Body of pancreas (tissue), 4 donors: ENCODE measurements around the gene ADCK2.

Experiments used
- POLR2A ChIP-seq, 3 donors: fragments of 450-650 bp; IDR thresholded peaks; one replicate each; pipeline ENCODE4 v1.6.1; 2016; ENCODE audit warnings: antibody characterized with exemption in 3 of 3, mild to moderate bottlenecking in 2 of 3
- TF ChIP-seq, protein P1 (sequence below), 7 experiments: fragments of 450-650 bp in 4 of 7; fragments of 200-600 bp in 3 of 7; sonication (generic) in 3 of 7; IDR thresholded peaks; one replicate each; pipeline ENCODE4 v1.5.1; 2016 to 2019; ENCODE audit warnings: antibody characterized with exemption in 7 of 7

GRCh38 chr7:140669352-140669751 lies 3.4 kb upstream of the ADCK2 start:
- TF ChIP-seq, protein P1, sequence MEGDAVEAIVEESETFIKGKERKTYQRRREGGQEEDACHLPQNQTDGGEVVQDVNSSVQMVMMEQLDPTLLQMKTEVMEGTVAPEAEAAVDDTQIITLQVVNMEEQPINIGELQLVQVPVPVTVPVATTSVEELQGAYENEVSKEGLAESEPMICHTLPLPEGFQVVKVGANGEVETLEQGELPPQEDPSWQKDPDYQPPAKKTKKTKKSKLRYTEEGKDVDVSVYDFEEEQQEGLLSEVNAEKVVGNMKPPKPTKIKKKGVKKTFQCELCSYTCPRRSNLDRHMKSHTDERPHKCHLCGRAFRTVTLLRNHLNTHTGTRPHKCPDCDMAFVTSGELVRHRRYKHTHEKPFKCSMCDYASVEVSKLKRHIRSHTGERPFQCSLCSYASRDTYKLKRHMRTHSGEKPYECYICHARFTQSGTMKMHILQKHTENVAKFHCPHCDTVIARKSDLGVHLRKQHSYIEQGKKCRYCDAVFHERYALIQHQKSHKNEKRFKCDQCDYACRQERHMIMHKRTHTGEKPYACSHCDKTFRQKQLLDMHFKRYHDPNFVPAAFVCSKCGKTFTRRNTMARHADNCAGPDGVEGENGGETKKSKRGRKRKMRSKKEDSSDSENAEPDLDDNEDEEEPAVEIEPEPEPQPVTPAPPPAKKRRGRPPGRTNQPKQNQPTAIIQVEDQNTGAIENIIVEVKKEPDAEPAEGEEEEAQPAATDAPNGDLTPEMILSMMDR (IDR thresholded peaks at IDR 0.05), result no peak
- TF ChIP-seq POLR2A (IDR thresholded peaks at IDR 0.05), result no peak
